T-helper 2 cell treated with Interferon-gamma antibody and Interleukin-4, amounts not matched to agents 100 ng/mL and 5 ng/mL, for 36 hours (primary cell): ENCODE results near the gene CYTH1. TPM values are rescaled to one million over a fixed set of nuclear protein-coding genes. Genes with fewer than 3 reads are reported as not detected.

Experiments
- intact Hi-C: fragments of 100-400 bp; cut with micrococcal nuclease; formaldehyde crosslinking; loops from one replicate; pipeline ENCODE4 v1.15.1; 2023
- total RNA-seq: library from RNA; stranded (reverse); gene quantifications from 2 replicates; pipeline ENCODE4 v1.2.3, GENCODE V29; 2022

The CYTH1 gene
- total RNA-seq, 1 donor from 2014 or later, result 182 TPM

DNA sequence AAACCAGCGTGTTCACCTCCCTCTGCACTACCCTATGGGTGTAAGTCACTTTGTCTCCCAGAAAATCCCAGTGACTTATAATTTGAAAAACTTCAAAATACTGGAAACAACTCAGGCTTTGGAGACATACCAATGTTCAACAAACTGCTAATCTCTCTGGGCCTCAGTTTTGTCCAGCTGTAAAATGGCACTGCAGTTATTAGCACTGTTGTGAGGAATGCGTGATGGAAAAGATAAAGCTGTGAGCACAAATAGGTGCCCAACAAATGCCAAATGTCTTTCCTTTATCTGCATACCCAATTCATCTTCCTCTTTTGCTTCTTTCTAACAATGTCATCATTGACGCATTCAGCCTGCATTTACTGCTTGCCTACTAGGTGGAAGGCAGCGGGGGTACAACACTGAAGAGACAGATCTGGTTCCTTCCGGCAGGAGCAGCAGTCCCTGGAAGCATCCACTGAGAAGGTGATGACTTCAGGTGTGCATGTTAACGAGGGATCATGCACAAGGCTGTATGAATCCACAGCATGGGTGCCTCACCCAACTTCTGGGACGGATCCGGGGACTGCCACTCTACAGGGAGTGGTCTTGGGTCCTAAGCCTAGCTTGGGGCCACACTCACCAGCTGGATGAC lies 63.4 kb downstream of the CYTH1 start:
- intact Hi-C loops, result no loop called here

DNA sequence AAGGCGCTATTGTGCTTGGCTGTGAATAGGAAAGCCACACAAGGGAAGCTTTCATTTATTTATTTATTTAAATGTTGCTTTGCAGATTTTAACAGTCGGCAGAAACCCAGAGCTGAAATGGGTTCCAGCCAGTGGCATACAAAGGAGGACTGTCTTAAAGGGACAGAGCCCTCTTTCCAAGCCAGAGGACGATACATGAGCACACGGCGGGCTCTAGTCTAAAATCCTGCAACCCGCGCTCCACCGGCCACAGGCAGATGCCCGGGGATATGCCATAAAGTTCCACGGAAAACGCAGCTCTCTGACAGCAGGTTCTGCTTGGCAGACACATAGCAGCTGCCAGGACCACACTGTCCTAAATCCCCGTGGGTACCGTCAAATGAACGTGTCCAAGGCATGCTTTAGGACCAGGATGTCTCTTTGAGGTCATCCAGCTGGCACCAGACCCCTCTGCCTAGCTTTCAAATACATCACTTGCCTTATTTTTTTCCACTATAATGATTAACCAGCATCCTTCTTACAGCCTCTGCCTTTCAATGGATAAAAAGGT lies 64.6 kb downstream of the CYTH1 start:
- intact Hi-C loops, result no loop called here

DNA sequence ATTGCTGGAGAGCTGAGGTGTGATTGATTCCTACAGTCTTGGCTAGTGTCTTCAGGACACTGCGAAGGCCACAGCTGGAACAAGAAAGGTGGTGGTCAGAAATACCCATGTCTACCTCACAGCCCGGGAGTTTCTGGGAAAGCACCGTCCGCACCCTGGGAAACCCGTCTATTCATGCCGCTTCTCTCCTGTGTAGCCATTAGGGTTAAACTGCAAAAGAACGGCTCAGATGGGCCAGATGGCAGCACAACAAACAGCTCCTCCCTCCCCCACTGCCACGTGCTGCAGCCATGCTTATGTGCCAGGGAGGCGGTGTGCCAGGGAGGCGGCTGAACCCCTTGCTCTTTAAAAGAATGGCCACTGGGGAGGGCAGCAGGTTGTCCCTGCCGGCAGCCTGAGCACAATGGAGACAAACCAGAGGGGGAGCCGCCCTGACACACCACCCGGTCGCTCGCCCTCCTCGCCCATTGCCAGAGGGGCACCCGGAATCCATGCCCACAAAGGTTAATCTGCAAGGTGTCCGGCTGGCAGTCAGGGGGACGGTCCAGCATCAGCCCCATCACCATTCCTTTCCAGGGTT lies 65.2 kb downstream of the CYTH1 start:
- intact Hi-C loops, result no loop called here

DNA sequence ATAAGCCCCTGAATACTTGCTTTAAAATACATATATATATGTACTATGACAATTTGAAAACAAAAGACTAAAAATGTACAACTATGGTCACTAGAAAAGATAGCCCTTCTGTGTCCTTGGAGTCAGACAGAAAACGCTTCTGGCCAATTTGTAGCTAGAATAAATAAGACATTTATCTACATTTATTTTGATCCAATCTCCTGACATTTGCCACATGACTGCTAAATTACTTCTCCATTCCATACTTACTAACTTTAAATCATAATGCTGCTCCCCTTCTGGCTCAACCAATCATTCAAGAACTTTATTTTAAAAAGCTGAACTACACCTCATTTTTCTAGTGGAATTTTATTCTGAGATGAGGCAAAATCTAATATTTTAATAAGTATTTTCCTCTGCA lies 65.8 kb downstream of the CYTH1 start:
- intact Hi-C loops, result no loop called here

DNA sequence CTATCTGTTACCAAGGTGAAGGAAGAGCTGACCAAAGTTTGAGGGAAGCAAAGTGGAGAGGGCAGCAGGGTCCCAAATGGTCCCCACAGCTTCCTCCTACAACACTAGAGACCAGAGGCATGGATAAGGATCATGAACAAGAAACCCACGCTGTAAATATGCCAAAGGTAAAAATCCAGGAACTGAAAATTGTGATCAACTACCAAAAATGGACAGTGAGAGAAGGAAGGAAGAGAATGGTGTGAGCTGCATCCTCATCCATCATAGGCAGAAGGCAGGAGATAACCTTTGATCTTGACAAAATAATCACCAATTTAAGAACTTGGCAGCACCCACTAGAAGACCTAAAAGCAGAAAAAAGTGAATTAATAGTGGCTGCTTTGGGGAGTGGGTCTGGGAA lies 66.2 kb downstream of the CYTH1 start:
- intact Hi-C loops, result no loop called here

DNA sequence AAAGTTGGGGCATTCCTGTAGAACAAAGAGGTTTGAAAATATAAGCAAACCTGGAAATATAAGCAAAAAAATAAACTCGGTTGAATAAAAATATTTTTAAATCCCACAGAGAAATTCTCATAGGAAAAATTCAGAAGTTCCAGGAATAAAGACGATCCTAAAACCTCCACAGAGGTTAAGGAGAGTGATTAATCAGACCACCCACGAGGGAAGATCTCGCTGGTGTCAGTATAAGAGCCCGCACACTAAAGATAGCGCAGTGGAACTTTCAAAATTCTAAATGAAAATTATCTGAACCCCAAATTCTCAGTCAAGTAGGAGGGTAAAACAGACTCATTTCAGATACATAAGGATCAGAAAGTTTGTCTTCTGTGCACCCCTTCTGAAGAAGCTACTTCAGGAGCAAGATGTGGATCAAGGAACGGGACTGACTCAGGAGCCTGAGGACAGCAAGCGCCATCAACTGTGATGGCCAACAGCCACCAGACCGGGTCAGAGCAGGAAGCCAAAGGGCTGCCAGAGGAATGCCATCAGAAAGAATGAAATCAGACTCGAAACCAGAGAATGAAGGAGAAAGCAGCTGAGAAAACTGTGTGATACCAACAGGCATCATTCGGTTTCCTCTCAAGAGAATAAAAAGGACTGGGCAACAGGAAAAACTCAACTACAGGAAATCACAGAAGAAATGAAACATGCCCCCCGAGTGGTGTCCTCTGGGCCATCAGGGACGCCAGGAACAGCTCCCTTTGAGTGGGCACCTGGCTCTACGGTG lies 66.9 kb downstream of the CYTH1 start:
- intact Hi-C loops, result no loop called here

DNA sequence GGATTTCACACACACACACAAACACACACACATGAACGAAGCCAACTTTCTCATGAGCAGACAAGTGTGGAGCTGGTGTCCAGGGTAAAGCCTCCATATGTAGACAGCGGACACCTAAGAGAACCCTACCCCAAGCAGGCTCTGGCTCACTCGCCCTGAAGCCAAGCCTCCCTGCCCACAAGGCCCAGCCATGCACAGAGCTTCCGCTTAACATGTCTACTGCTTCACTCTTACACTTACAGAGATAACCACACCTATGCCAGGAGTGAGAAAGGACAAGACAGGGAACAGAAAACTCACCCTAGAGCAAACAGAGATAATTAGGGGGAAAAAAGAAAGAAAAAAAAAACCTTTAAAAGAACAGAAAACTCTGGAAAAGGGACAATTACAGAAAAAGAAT lies 67.5 kb downstream of the CYTH1 start:
- intact Hi-C loops, result no loop called here

DNA sequence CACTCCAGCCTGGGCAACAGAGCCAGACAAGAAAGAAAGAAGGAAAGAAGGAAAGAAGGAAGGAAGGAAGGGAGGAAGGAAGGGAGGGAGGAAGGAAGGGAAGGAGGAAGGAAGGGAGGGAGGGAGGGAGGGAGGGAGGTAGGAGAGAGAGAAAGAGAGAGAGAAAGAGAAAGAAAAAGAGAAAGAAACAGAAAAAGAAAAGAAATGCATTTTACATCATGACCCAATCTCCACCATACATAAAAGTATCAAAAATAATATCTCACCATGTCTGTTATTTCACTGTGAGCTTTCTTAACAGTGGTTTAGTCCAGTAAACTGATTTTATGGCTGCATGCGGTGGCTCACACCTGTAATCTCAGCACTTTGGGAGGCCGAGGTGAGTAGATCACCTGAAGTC lies 70.0 kb downstream of the CYTH1 start:
- intact Hi-C loops, result no loop called here

DNA sequence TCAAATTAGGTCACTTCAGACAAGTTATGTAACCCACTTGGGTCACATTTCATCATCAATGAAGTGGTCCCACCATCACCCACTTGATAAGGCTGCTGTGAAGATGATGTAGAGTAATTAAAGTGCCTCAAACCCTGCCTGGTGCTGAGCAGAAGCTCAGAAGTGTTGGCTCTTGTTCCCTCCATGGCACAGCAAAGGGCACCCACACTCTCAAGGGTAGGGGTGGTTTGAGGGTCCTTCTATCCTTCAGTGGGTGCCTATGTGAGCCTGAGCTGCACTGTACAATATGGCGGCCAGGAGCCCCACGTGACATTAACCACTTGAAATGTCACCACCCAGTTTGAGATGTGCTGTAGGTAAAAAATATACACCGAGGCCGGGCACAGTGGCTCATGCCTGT lies 71.5 kb downstream of the CYTH1 start:
- intact Hi-C loops, result no loop called here

DNA sequence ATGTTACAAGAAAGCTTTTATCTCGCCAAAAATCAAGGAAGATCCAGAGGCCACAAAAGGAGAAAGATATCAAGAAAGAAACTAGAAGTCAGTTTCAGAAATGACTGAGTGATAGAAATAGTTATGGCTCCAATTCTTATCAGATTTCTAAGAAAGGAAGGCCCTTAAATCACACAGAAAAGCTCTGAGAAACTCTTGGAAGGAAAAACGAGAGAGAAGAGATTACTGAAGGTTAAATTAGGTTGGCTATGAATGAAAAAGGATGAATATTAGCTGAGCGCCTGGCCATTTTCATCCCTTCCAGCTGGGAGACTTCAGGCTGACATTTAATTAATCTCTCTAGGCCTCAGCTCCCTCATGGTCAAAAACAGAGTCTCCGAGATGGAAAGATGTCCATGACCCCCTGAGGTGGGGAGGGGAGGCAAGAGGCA lies 72.3 kb downstream of the CYTH1 start:
- intact Hi-C loops, result loop anchor here (2.0 to 5.0 kb wide), 3 partner anchors 38 to 349 kb away; partner anchors contain the start of gene SOCS3

DNA sequence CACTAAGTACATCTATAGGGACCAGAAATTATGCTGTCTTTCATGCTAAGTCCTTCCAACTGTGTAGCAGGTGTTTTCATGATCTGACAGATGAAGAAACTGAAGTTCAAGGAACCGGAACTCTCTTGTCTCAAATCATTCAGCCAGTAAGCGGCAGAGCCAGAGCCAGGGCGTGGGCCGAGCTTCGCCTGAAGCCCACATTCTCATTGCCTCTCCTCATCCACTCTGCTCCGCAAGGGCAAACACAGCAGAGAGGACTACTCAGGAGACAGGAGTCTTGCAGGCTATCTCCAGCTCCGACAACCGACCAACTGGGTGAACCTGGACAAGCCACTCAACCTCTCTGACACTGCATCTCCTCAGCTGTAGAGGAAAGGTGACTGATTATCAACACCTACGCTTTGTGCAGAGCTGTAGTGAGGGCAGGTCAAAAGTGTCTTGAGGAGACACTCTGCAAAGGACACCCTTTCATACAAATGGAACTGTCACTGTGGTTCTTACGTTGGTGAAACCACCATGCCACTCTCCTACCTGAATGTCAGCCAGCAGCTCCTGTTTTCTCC lies 72.9 kb downstream of the CYTH1 start:
- intact Hi-C loops, result loop anchor here (2.0 to 5.0 kb wide), 3 partner anchors 38 to 348 kb away; partner anchors contain the start of gene SOCS3

DNA sequence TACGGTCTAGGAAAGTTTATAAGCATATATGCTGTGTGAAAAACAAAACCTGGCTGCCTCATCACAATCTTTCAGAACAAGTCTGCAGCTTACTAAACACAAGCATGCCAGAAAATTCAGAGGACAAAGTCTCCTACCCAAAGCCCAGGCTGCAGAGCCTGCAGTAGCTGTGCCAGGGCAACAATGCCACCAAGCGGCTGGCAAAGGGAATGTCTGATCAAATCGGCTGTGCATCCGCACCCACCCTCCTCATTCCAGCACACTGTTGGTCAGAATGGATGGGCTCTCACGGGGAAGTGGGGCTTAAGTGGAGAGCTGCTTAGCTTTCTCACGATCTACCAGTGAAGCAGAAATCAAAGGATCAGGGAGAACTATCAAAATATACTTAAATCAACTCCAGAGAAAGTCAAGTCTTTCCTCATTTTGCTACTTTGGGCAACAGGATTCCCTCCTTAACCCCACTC lies 73.5 kb downstream of the CYTH1 start:
- intact Hi-C loops, result loop anchor here (2.0 to 5.0 kb wide), 3 partner anchors 39 to 348 kb away; partner anchors contain the start of gene SOCS3

DNA sequence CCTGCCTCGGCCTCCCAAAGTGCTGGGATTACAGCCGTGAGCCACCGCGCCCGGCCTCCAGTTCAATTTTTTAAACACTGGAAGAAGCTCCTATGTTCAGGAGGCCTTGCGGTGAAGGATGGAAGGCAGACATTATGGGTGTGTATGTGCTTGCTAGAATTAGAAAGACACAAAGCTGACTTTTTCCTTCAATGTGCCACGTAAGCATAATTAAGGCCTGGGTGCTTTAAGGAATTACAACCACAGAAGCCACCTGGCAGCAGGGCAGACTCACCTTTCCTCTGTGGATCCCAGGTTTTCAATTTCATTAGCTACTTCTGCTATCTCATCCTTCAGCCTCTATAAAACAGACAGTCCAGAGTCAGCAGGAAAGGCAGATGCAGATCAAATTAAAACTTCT lies 74.2 kb downstream of the CYTH1 start:
- intact Hi-C loops, result loop anchor here (2.0 to 5.0 kb wide), 3 partner anchors 39 to 347 kb away; partner anchors contain the start of gene SOCS3

DNA sequence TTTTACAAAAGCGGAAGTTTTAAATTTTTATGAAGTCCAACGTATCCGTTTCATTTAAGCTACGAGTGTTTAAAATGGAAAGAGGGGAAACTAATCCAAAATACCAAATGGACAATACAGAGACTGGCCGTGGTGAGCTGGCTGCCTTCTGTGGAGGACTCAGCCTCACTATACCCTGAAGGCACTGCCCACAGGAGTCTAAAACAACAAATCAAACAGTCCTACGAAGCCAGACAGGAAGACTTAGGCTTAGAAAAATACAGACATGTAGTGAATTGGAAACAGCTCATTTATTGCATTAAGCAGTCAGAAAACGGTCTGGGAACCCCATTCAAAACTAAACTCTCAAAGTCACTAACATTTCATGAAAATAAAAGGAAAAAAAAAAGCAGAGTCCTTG lies 75.1 kb downstream of the CYTH1 start:
- intact Hi-C loops, result loop anchor here (5.0 kb wide), 2 partner anchors 40 to 210 kb away; no protein-coding TSS in a partner anchor

DNA sequence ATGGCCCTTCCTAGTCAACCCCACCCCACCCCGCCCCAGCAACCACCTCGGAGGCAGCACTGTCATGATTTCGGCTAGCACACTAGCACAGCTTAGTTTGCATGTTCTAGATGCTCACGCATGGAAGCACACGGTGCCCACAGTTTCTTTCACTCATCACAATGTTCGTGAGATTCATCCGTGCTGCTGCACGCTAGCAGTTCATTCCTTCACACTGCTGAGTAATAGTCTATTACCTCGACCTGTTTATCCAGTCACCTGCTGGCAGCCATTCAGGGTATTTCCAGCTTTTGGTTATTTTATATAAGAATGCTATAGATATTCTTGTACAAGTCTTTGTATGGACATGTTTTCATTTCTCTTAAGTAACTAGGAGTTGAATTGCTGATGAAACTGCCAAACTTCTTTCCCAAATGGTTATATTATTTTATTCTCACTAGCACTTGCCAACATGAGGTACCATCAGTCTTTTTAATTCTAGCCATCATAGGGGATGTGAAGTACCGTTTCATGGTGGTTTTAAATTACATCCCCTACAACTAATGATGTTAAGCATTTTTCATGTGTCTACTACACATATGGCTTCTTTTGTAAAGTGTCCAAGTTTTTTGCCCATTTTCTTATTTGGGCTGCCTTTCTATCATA lies 75.7 kb downstream of the CYTH1 start:
- intact Hi-C loops, result loop anchor here (5.0 kb wide), 2 partner anchors 41 to 209 kb away; no protein-coding TSS in a partner anchor

DNA sequence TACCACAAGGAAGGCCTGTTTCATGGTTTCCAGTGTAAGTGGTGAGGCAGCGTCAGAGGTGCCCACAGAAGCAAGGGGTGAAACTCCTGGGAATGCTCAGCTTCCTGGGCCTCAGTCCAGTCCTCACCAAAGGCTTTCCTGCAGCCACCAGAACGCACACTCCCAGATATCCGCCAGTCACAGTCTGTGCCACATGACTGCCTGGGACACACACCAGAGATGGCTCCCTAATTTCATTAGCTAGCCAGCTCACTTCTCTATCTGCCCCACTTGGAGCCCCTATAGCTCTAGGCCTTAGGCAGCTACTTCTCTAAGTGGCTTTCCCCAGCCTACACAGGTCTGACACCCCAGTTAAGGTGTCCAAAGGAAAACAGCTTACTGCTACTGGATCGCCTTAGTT lies 77.0 kb downstream of the CYTH1 start:
- intact Hi-C loops, result loop anchor here (5.0 kb wide), 2 partner anchors 42 to 208 kb away; no protein-coding TSS in a partner anchor

DNA sequence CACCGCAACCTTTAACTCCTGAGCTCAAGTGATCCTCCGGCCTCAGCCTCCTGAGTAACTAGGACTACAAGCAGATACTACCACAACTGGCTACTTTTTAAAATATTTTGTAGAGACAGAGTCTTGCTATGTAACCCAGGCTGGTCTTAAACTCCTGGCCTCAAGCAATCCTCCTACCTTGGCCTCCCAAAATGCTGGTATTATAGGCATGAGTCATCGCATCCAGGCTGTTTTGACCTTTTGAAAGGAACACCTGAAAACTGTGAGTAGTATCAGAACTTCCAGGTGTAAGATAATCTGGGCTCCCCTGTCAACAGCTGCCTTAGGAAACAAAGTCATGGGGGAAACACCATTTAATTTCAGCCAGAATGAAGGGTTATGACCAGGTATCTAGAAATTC lies 77.5 kb downstream of the CYTH1 start:
- intact Hi-C loops, result no loop called here

DNA sequence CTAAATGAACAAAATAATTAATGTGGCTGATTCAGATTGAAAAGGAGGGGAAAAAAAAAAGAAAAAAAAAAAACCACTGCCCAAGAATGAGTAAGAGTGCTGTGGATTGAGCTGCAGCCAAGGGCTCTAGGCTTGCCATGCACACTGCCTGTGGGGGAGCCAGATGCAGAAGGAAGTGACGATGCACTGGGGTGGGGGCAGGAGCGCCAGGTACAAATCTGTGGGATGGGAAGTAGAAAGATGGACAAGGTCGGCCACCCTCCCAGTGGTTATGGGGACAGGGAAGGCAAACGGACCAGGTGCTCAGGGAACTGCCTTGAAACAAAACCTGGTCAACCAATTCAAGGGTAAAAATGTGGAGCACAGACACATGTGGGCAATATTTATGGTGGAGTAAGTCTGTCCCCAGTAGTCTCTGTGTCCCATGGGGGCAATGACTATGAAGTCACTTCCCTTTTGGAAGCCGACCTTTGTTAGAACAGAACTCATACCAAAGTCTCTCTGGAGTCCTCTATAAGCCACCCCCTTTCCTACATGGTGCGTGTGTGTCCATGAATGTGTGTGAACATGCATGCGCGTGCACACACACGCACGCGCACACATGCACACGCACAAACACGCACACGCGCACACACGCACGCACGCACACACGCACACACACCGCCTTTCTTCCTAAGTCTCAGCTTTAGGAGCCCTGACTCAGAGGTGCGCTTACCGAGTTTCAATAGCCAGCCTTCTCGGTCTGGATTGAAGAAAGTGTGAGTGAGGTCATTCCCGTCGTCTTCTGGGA lies 84.3 kb downstream of the CYTH1 start:
- intact Hi-C loops, result no loop called here

DNA sequence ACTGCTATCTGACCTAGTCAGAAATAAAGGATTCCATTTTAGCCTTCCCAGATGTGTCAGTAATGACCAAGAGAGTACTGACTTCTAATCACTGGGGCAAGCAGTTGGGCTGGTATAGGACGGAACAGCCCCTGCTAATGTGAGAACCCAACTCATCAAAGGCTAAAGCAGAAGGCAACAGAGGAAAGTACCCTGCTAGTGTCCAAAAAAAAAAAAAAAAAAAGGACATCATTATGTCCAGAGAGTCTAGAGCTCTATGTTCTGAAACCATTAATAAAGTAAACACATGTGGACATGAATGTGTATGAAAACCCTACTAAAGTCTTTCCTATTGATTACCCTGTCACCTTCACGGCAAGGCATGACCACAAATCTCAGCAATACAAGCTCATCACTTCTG lies 85.0 kb downstream of the CYTH1 start:
- intact Hi-C loops, result no loop called here
